ENCODE data around the gene SRM.

DNA sequence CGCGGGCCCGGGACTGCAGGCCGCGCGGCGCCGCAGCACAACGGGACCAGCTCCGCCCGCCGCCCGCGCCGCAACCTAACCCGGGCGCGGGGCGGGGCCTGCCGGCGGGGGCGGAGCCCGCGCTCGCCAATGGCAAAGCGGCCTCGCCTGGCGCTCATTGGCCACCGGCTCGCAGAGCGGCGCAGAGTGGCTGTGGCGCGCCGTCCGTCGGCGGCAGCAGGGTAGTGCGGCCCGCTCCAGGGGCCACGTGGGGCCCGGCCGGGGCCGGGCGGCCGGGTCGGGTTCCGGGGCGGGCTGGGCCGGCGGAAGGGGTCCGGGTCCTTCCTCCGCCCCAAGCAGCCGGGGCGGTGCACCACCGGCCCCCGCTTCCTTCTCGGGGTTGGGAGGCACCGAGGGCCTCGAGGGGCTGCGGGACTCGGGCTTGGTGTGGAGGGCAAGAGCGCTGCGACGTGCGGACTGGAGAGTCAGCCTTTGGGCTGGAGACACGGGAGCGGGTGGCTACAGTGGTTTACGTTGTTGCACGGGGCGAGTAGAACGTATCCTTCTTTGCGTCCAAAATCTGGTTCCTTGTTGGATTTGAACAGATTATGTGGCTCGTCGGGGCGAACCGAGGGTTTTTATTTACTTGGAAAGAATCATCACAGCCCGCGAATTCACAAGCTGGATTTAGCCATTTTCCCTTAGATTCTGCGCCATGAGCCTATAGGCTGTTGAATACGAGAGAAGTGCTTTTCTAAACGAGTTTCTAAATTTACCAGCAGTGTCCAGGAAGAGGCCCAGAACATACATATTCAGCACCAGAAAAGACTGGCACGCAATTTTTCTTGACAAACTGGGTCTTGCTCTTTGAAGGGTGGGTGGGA lies at the start of gene SRM:
- TF ChIP-seq EP300 (IDR thresholded peaks at IDR 0.05; ENCODE audit: borderline replicate concordance) (no peak), TAF1 (IDR thresholded peaks at IDR 0.05; ENCODE audit: low read depth) (peak; percentile 22; the same call in 1 of the 2 replicates), RAD21 (IDR thresholded peaks at IDR 0.05; ENCODE audit: low read depth) (no peak), TEAD4 (IDR thresholded peaks at IDR 0.05) (no peak), FOXM1 (IDR thresholded peaks at IDR 0.05; ENCODE audit: borderline replicate concordance, low read depth) (no peak), NFIC (IDR thresholded peaks at IDR 0.05) (no peak), TCF12 (IDR thresholded peaks at IDR 0.05; ENCODE audit: low read depth) (no peak), CREB1 (IDR thresholded peaks at IDR 0.05; ENCODE audit: low read depth) (no peak)
- TF ChIP-seq, protein P1, sequence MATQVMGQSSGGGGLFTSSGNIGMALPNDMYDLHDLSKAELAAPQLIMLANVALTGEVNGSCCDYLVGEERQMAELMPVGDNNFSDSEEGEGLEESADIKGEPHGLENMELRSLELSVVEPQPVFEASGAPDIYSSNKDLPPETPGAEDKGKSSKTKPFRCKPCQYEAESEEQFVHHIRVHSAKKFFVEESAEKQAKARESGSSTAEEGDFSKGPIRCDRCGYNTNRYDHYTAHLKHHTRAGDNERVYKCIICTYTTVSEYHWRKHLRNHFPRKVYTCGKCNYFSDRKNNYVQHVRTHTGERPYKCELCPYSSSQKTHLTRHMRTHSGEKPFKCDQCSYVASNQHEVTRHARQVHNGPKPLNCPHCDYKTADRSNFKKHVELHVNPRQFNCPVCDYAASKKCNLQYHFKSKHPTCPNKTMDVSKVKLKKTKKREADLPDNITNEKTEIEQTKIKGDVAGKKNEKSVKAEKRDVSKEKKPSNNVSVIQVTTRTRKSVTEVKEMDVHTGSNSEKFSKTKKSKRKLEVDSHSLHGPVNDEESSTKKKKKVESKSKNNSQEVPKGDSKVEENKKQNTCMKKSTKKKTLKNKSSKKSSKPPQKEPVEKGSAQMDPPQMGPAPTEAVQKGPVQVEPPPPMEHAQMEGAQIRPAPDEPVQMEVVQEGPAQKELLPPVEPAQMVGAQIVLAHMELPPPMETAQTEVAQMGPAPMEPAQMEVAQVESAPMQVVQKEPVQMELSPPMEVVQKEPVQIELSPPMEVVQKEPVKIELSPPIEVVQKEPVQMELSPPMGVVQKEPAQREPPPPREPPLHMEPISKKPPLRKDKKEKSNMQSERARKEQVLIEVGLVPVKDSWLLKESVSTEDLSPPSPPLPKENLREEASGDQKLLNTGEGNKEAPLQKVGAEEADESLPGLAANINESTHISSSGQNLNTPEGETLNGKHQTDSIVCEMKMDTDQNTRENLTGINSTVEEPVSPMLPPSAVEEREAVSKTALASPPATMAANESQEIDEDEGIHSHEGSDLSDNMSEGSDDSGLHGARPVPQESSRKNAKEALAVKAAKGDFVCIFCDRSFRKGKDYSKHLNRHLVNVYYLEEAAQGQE (IDR thresholded peaks at IDR 0.05; ENCODE audit: low read depth), result no peak

All from Ishikawa (cell line).